ENCODE data around the gene ZNF559.

Gene ZNF559

GRCh38 chr19:9342610-9343304 lies 18.8 kb downstream of the ZNF559 start:
- Histone ChIP-seq H3K4me3 (ENCODE audit: low read depth in 1 of 2, low read length in 2 of 2) (no peak overlapping the region), H3K4me1 (ENCODE audit: insufficient read depth, low read length) (no peaks in the 10 kb centered on the region), H3K36me3 (ENCODE audit: insufficient read depth, low read length) (peaks cover 76% of the 10 kb centered on the region), H3K79me2 (ENCODE audit: insufficient read depth, low read length) (peaks cover 14% of the 10 kb centered on the region), H3K4me2 (ENCODE audit: insufficient read depth, low read length) (no peak overlapping the region), H2AFZ (ENCODE audit: low read depth, low read length) (no peak overlapping the region), H3K27ac (ENCODE audit: low read length) (no peak overlapping the region), H3K9me3 (ENCODE audit: insufficient read depth, low read length, severe bottlenecking) (peaks cover 80% of the 10 kb centered on the region), H3K27me3 (ENCODE audit: insufficient read depth, low read length, poor library complexity) (no peaks in the 10 kb centered on the region), H3K9ac (ENCODE audit: low read depth, low read length) (no peak overlapping the region), H4K20me1 (ENCODE audit: insufficient read depth, low read length) (no peaks in the 10 kb centered on the region)
- TF ChIP-seq EZH2 (IDR thresholded peaks at IDR 0.05; ENCODE audit: borderline replicate concordance, low read depth, low read length, severe bottlenecking) (no peak), CTCF (IDR thresholded peaks at IDR 0.05; ENCODE audit: borderline replicate concordance, extremely low read depth, low read length, poor library complexity, severe bottlenecking) (no peak)
- no peak for DNase-seq
- no peak for ATAC-seq (ENCODE audit: insufficient read depth, low read depth)

- Histone ChIP-seq H3K4me3 (ENCODE audit: low read depth in 1 of 2, low read length in 2 of 2) (no peak overlapping the region), H3K9me3 (ENCODE audit: insufficient read depth, low read length, severe bottlenecking) (peaks cover 62% of the 10 kb centered on the region)
Observed at GRCh38 chr19:9345005-9345404, 21.0 kb downstream of the ZNF559 start.

GRCh38 chr19:9348253-9348652 lies 24.3 kb downstream of the ZNF559 start:
- no peaks in the 10 kb centered on the region for H3K4me1 ChIP-seq (ENCODE audit: insufficient read depth, low read length)
- H2AFZ ChIP-seq (ENCODE audit: low read depth, low read length), result no peak overlapping the region
- DNase-seq, result no peak
- no peak overlapping the region for H3K9ac ChIP-seq (ENCODE audit: low read depth, low read length)
- TF ChIP-seq EZH2 (IDR thresholded peaks at IDR 0.05; ENCODE audit: borderline replicate concordance, low read depth, low read length, severe bottlenecking) (no peak), CTCF (IDR thresholded peaks at IDR 0.05; ENCODE audit: borderline replicate concordance, extremely low read depth, low read length, poor library complexity, severe bottlenecking) (no peak)
- peaks cover 34% of the 10 kb centered on the region for H3K9me3 ChIP-seq (ENCODE audit: insufficient read depth, low read length, severe bottlenecking)
- no peaks in the 10 kb centered on the region for H3K79me2 ChIP-seq (ENCODE audit: insufficient read depth, low read length)
- no peak overlapping the region for H3K27ac ChIP-seq (ENCODE audit: low read length)
- H3K27me3 ChIP-seq (ENCODE audit: insufficient read depth, low read length, poor library complexity), result no peaks in the 10 kb centered on the region
- no peak for ATAC-seq (ENCODE audit: insufficient read depth, low read depth)
- no peaks in the 10 kb centered on the region for H4K20me1 ChIP-seq (ENCODE audit: insufficient read depth, low read length)
- H3K36me3 ChIP-seq (ENCODE audit: insufficient read depth, low read length), result peaks cover 36% of the 10 kb centered on the region
- no peak overlapping the region for H3K4me3 ChIP-seq (ENCODE audit: low read depth in 1 of 2, low read length in 2 of 2)
- no peak overlapping the region for H3K4me2 ChIP-seq (ENCODE audit: insufficient read depth, low read length)

More at GRCh38 chr19:9345005-9345404, 21.0 kb downstream of the ZNF559 start:
- TF ChIP-seq EZH2 (IDR thresholded peaks at IDR 0.05; ENCODE audit: borderline replicate concordance, low read depth, low read length, severe bottlenecking) (no peak), CTCF (IDR thresholded peaks at IDR 0.05; ENCODE audit: borderline replicate concordance, extremely low read depth, low read length, poor library complexity, severe bottlenecking) (no peak)
- H4K20me1 ChIP-seq (ENCODE audit: insufficient read depth, low read length), result no peaks in the 10 kb centered on the region
- no peaks in the 10 kb centered on the region for H3K27me3 ChIP-seq (ENCODE audit: insufficient read depth, low read length, poor library complexity)
- no peak overlapping the region for H3K4me2 ChIP-seq (ENCODE audit: insufficient read depth, low read length)
- ATAC-seq (ENCODE audit: insufficient read depth, low read depth) (no peak), DNase-seq (no peak)
- peaks cover 63% of the 10 kb centered on the region for H3K36me3 ChIP-seq (ENCODE audit: insufficient read depth, low read length)
- no peak overlapping the region for H3K27ac ChIP-seq (ENCODE audit: low read length)
- no peaks in the 10 kb centered on the region for H3K4me1 ChIP-seq (ENCODE audit: insufficient read depth, low read length)
- no peak overlapping the region for H3K9ac ChIP-seq (ENCODE audit: low read depth, low read length)
- H3K79me2 ChIP-seq (ENCODE audit: insufficient read depth, low read length), result no peaks in the 10 kb centered on the region
- no peak overlapping the region for H2AFZ ChIP-seq (ENCODE audit: low read depth, low read length)

Data from DND-41 (cell line).